Fibroblast of the aortic adventitia (primary cell): ENCODE data around the gene PLBD2. TPM values are rescaled to one million over a fixed set of nuclear protein-coding genes. Genes with fewer than 3 reads are reported as not detected.

Experiments
- DNase-seq: peaks from one replicate; pipeline ENCODE4 v3.0.0-alpha.2; 2010; ENCODE audit warnings: low read depth
- H3K4me3 ChIP-seq: 2 replicates; pipeline ENCODE4 v1.5.1; 2011; ENCODE audit warnings: low read depth, mild to moderate bottlenecking, control low read depth, low read length, moderate library complexity
- CTCF ChIP-seq: IDR thresholded peaks from 2 replicates; pipeline ENCODE4 v1.5.1; 2011; ENCODE audit warnings: mild to moderate bottlenecking, low read length, control low read depth, inconsistent platforms; ENCODE audit not compliant: insufficient read depth
- total RNA-seq: library from RNA; depleted of rRNA; stranded (reverse); fragments of >200 nt; gene quantifications from 2 replicates; pipeline ENCODE4 v1.2.3, GENCODE V29; 2012; ENCODE audit warnings: low replicate concordance

Gene PLBD2
- total RNA-seq, 1 donor, result 35.1 TPM

- no peak overlapping the region for H3K4me3 ChIP-seq
- no peak for TF ChIP-seq CTCF
- no peak for DNase-seq
Measured at GRCh38 chr12:113370923-113371682, 12.7 kb downstream of the PLBD2 start.

- no peak for DNase-seq
- H3K4me3 ChIP-seq, result no peak overlapping the region
- no peak for TF ChIP-seq CTCF
Measured at GRCh38 chr12:113371808-113372207, 13.4 kb downstream of the PLBD2 start.

GRCh38 chr12:113372371-113372770 lies 14.0 kb downstream of the PLBD2 start:
- DNase-seq, result no peak
- no peak for TF ChIP-seq CTCF
- H3K4me3 ChIP-seq, result no peak overlapping the region

- DNase-seq, result no peak
- H3K4me3 ChIP-seq, result no peak overlapping the region
Measured at GRCh38 chr12:113373440-113373839, 15.1 kb downstream of the PLBD2 start.

GRCh38 chr12:113373969-113374368 lies 15.6 kb downstream of the PLBD2 start:
- DNase-seq, result no peak
- no peak for TF ChIP-seq CTCF
- no peak overlapping the region for H3K4me3 ChIP-seq

More at GRCh38 chr12:113373440-113373839, 15.1 kb downstream of the PLBD2 start:
- no peak for TF ChIP-seq CTCF

- no peak for DNase-seq
- H3K4me3 ChIP-seq, result no peak overlapping the region
- TF ChIP-seq CTCF, result no peak
Measured at GRCh38 chr12:113374823-113375428, 16.5 kb downstream of the PLBD2 start.
